SU-DHL-6 (cell line): ENCODE data around the gene IKZF2.

Experiments used
- H2AFZ ChIP-seq: fragments of 200-600 bp; sonication (generic); 2 replicates; pipeline ENCODE4 v1.6.1; 2014; ENCODE audit warnings: low read depth, mild to moderate bottlenecking, moderate library complexity, mixed read lengths, antibody characterized with exemption, low read length; ENCODE audit not compliant: severe bottlenecking
- H3F3A ChIP-seq: fragments of 200-600 bp; shearing (Covaris generic); 2 replicates; pipeline ENCODE4 v1.6.0; 2016; ENCODE audit warnings: antibody characterized with exemption, mild to moderate bottlenecking; ENCODE audit not compliant: insufficient read depth
- H3K27ac ChIP-seq: fragments of 200-600 bp; sonication (generic); 2 replicates; pipeline ENCODE4 v1.5.1; 2016; ENCODE audit warnings: low read depth, mild to moderate bottlenecking, low read length, moderate library complexity, mixed read lengths
- H3K27me3 ChIP-seq: fragments of 200-600 bp; sonication (generic), shearing (Covaris generic); 2 replicates; pipeline ENCODE4 v1.6.0; 2014; ENCODE audit warnings: mild to moderate bottlenecking, low read length
- H3K36me3 ChIP-seq: fragments of 200-600 bp; sonication (generic); 2 replicates; pipeline ENCODE4 v1.6.1; 2014; ENCODE audit warnings: mild to moderate bottlenecking, low read length, mixed read lengths
- H3K4me2 ChIP-seq: fragments of 300-600, 200-600 bp; shearing (Covaris generic), sonication (generic); 2 replicates; pipeline ENCODE4 v1.6.0; 2014; ENCODE audit warnings: low read length, low read depth, mild to moderate bottlenecking; ENCODE audit not compliant: poor library complexity, severe bottlenecking
- H3K4me3 ChIP-seq: fragments of 200-600 bp; sonication (generic); 2 replicates; pipeline ENCODE4 v1.5.1; 2014; ENCODE audit warnings: antibody characterized with exemption, low read length, mild to moderate bottlenecking, mixed read lengths; ENCODE audit not compliant: insufficient read depth, poor library complexity, severe bottlenecking
- H3K79me2 ChIP-seq: fragments of 200-600 bp; sonication (generic); 2 replicates; pipeline ENCODE4 v1.6.1; 2014; ENCODE audit warnings: mild to moderate bottlenecking, low read length, moderate library complexity; ENCODE audit not compliant: insufficient read depth
- H3K9ac ChIP-seq: fragments of 200-600 bp; sonication (generic); 2 replicates; pipeline ENCODE4 v1.7.0; 2014; ENCODE audit warnings: mild to moderate bottlenecking, low read length
- H3K9me2 ChIP-seq: fragments of 200-600 bp; sonication (generic); replicated peaks from 2 replicates; pipeline ENCODE4 v1.6.1; 2014; ENCODE audit warnings: low read length; ENCODE audit not compliant: insufficient read depth
- H3K9me3 ChIP-seq: fragments of 200-600 bp; sonication (generic); 2 replicates; pipeline ENCODE4 v1.6.1; 2014; ENCODE audit warnings: low read length, mixed read lengths; ENCODE audit not compliant: insufficient read depth
- H4K20me1 ChIP-seq: fragments of 200-600 bp; sonication (generic); 2 replicates; pipeline ENCODE4 v1.6.1; 2014; ENCODE audit warnings: low read depth, mild to moderate bottlenecking, antibody characterized with exemption, low read length, moderate library complexity, mixed read lengths
- CTCF ChIP-seq: fragments of 200-600 bp; sonication (generic); IDR thresholded peaks from one replicate; pipeline ENCODE4 v1.5.1; 2017; ENCODE audit warnings: antibody characterized with exemption, mild to moderate bottlenecking, low read length, moderate library complexity; ENCODE audit not compliant: insufficient read depth, poor library complexity, severe bottlenecking
- EZH2phosphoT487 ChIP-seq: fragments of 200-600 bp; sonication (generic), shearing (Covaris generic); conservative IDR thresholded peaks from 2 replicates; pipeline ENCODE4 v1.6.1; 2018; ENCODE audit warnings: mild to moderate bottlenecking, antibody characterized with exemption, low read length, moderate library complexity, mixed read lengths

IKZF2 gene

GRCh38 chr2:213188533-213188867 is 37.1 kb upstream of the IKZF2 start:
- no peaks in the 10 kb centered on the region for H3K9me3 ChIP-seq
- TF ChIP-seq EZH2phosphoT487 (no peak), CTCF (no peak)
- H3K36me3 ChIP-seq = no peaks in the 10 kb centered on the region
- H3K27me3 ChIP-seq = no peaks in the 10 kb centered on the region
- no peak overlapping the region for H3K4me2 ChIP-seq
- H3K27ac ChIP-seq = no peak overlapping the region
- H4K20me1 ChIP-seq = no peaks in the 10 kb centered on the region
- no peak overlapping the region for H3K4me3 ChIP-seq
- H3K9me2 ChIP-seq = no peaks in the 10 kb centered on the region
- no peaks in the 10 kb centered on the region for H3K79me2 ChIP-seq
- H3F3A ChIP-seq = no peaks in the 10 kb centered on the region
- no peak overlapping the region for H3K9ac ChIP-seq
- no peak overlapping the region for H2AFZ ChIP-seq

- Histone ChIP-seq H3K27ac (no peak overlapping the region), H3K9ac (no peak overlapping the region), H3F3A (no peaks in the 10 kb centered on the region), H3K79me2 (no peaks in the 10 kb centered on the region), H3K4me3 (no peak overlapping the region), H3K9me2 (no peaks in the 10 kb centered on the region), H2AFZ (no peak overlapping the region), H3K4me2 (no peak overlapping the region), H3K36me3 (no peaks in the 10 kb centered on the region), H4K20me1 (no peaks in the 10 kb centered on the region), H3K9me3 (no peaks in the 10 kb centered on the region), H3K27me3 (no peaks in the 10 kb centered on the region)
- TF ChIP-seq CTCF (no peak), EZH2phosphoT487 (no peak)
Observed at GRCh38 chr2:213187833-213188532, 36.6 kb upstream of the IKZF2 start.

GRCh38 chr2:213187386-213187785 is 36.0 kb upstream of the IKZF2 start:
- Histone ChIP-seq H3K9ac (no peak overlapping the region), H3K79me2 (no peaks in the 10 kb centered on the region), H3K9me2 (no peaks in the 10 kb centered on the region), H3K4me2 (no peak overlapping the region), H3K36me3 (no peaks in the 10 kb centered on the region), H2AFZ (no peak overlapping the region), H3K9me3 (no peaks in the 10 kb centered on the region), H4K20me1 (no peaks in the 10 kb centered on the region), H3K27ac (no peak overlapping the region), H3K27me3 (no peaks in the 10 kb centered on the region), H3F3A (no peaks in the 10 kb centered on the region), H3K4me3 (no peak overlapping the region)
- TF ChIP-seq EZH2phosphoT487 = no peak
- no peak for TF ChIP-seq CTCF
